ENCODE data around the gene GNG7. TPM values are rescaled to one million over a fixed set of nuclear protein-coding genes. Genes with fewer than 3 reads are reported as not detected.

Gene GNG7
- polyA plus RNA-seq, 1 of the 3 experiments (the other 2 are of a cell fraction), result 2.2 TPM

DNA sequence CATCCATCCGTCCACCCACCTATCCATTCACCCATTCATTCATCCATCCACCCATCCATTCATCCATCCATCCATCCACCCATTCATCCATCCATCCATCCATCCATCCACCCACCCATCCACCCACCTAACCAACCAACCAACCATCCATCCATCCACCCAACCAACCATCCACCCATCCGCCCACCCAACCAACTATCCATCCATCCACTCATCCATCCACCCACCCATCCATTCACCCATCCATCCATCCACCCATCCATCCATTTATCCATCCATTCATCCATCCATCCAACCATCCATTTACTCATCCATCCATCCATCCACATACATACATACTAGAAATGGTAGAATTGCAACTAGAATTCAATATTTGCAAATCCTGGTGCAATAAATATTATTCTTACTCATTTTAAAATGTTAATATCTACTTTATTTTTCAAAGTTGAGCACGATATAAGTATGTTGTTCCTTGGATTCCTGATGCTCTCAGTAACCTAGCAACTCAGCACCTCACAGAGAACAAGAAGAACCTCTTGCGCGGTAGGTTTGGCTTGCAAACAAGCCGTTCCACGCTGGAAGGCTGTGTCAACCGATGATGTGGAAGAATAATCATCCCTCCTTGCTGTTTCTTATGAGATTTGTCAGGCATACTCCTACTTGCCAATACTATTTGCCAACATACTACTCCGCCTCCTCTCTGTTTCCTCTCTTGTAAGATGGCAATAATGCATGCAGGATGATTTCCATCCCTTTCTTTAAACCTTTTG, 111.7 kb downstream of the GNG7 start:
- no peak overlapping the region for H2AFZ ChIP-seq (ENCODE audit: low read depth)
- H3K27ac ChIP-seq (ENCODE audit: low read depth in 2 of 2, low read length in 1 of 2), result no peak overlapping the region
- no peaks in the 10 kb centered on the region for H3K79me2 ChIP-seq (ENCODE audit: insufficient read depth)
- peaks cover 6% of the 10 kb centered on the region for H3F3A ChIP-seq (replicated peaks; ENCODE audit: insufficient read depth)
- WGBS (ENCODE audit: low lambda C conversion rate), result 60% methylated on average over 9 of the region's 9 CpGs
- no peak for TF ChIP-seq GABPA (IDR thresholded peaks at IDR 0.05; ENCODE audit: low read depth)
- TF ChIP-seq FOXJ3 (CRISPR knock-in tag; IDR thresholded peaks at IDR 0.05), result no peak
- TF ChIP-seq JUND (IDR thresholded peaks at IDR 0.05), result no peak
- H3K9ac ChIP-seq, result no peak overlapping the region
- no peak for DNase-seq
- CTCF ChIA-PET, result interaction anchor here (0.6 to 5.6 kb wide), 3 partner anchors 12 to 474 kb away, joined by 3 to 35 read pairs (median 20); no protein-coding TSS in a partner anchor
- no peak overlapping the region for H3K4me3 ChIP-seq (ENCODE audit: low read depth in 2 of 2, low read length in 1 of 2)
- H3K36me3 ChIP-seq (replicated peaks in 1 of 2; ENCODE audit: control insufficient read depth in 1 of 2, insufficient read depth in 2 of 2, low read length in 1 of 2), result no peaks in the 10 kb centered on the region
- H3K4me2 ChIP-seq, result no peak overlapping the region
- H3K9me3 ChIP-seq, result no peaks in the 10 kb centered on the region
- no peaks in the 10 kb centered on the region for H3K27me3 ChIP-seq (ENCODE audit: insufficient read depth)
- H3K4me1 ChIP-seq (ENCODE audit: control insufficient read depth in 1 of 2, insufficient read depth in 2 of 2, low read depth in 1 of 2, low read length in 1 of 2), result no peaks in the 10 kb centered on the region
- POLR2A ChIA-PET, result no interaction called here
- no peaks in the 10 kb centered on the region for H4K20me1 ChIP-seq (ENCODE audit: insufficient read depth)
- H3K9me2 ChIP-seq, result no peaks in the 10 kb centered on the region

DNA sequence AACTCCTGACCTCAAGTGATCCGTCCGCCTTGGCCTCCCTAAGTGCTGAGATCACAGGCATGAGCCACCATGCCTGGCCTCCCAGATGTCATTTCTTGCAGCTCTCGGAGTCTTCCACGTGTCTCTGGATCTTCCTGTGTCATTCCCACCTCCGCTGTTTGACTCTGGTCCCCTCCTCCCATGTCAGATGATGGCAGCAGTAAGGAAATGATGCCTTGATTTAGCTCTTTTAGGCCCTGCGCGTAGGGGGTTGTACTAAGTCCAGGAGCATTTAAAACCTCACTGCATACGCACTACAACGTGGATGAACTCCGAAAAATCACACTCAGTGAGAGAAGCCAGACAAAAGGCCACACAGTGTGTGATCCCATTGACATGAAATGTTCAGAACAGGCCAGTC, 113.1 kb downstream of the GNG7 start:
- Histone ChIP-seq H3K9ac (no peak overlapping the region), H3K4me3 (ENCODE audit: low read depth in 2 of 2, low read length in 1 of 2) (no peak overlapping the region), H3K27ac (ENCODE audit: low read depth in 2 of 2, low read length in 1 of 2) (no peak overlapping the region), H3K36me3 (replicated peaks in 1 of 2; ENCODE audit: control insufficient read depth in 1 of 2, insufficient read depth in 2 of 2, low read length in 1 of 2) (no peaks in the 10 kb centered on the region), H3K9me2 (no peaks in the 10 kb centered on the region), H3K9me3 (no peaks in the 10 kb centered on the region), H3F3A (replicated peaks; ENCODE audit: insufficient read depth) (peaks cover 6% of the 10 kb centered on the region), H3K27me3 (ENCODE audit: insufficient read depth) (no peaks in the 10 kb centered on the region), H3K4me2 (no peak overlapping the region), H2AFZ (ENCODE audit: low read depth) (no peak overlapping the region), H4K20me1 (ENCODE audit: insufficient read depth) (no peaks in the 10 kb centered on the region), H3K79me2 (ENCODE audit: insufficient read depth) (no peaks in the 10 kb centered on the region), H3K4me1 (ENCODE audit: control insufficient read depth in 1 of 2, insufficient read depth in 2 of 2, low read depth in 1 of 2, low read length in 1 of 2) (no peaks in the 10 kb centered on the region)
- POLR2A ChIA-PET, result no interaction called here
- TF ChIP-seq RCOR1 (IDR thresholded peaks at IDR 0.05; ENCODE audit: low read length), result no peak
- TF ChIP-seq, protein P1, sequence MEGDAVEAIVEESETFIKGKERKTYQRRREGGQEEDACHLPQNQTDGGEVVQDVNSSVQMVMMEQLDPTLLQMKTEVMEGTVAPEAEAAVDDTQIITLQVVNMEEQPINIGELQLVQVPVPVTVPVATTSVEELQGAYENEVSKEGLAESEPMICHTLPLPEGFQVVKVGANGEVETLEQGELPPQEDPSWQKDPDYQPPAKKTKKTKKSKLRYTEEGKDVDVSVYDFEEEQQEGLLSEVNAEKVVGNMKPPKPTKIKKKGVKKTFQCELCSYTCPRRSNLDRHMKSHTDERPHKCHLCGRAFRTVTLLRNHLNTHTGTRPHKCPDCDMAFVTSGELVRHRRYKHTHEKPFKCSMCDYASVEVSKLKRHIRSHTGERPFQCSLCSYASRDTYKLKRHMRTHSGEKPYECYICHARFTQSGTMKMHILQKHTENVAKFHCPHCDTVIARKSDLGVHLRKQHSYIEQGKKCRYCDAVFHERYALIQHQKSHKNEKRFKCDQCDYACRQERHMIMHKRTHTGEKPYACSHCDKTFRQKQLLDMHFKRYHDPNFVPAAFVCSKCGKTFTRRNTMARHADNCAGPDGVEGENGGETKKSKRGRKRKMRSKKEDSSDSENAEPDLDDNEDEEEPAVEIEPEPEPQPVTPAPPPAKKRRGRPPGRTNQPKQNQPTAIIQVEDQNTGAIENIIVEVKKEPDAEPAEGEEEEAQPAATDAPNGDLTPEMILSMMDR (IDR thresholded peaks at IDR 0.05), result no peak
- TF ChIP-seq ELF1 (IDR thresholded peaks at IDR 0.05), result no peak
- TF ChIP-seq, protein P2, sequence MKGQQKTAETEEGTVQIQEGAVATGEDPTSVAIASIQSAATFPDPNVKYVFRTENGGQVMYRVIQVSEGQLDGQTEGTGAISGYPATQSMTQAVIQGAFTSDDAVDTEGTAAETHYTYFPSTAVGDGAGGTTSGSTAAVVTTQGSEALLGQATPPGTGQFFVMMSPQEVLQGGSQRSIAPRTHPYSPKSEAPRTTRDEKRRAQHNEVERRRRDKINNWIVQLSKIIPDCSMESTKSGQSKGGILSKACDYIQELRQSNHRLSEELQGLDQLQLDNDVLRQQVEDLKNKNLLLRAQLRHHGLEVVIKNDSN (IDR thresholded peaks at IDR 0.05; ENCODE audit: borderline replicate concordance, low read depth), result no peak
- TF ChIP-seq, protein P3, sequence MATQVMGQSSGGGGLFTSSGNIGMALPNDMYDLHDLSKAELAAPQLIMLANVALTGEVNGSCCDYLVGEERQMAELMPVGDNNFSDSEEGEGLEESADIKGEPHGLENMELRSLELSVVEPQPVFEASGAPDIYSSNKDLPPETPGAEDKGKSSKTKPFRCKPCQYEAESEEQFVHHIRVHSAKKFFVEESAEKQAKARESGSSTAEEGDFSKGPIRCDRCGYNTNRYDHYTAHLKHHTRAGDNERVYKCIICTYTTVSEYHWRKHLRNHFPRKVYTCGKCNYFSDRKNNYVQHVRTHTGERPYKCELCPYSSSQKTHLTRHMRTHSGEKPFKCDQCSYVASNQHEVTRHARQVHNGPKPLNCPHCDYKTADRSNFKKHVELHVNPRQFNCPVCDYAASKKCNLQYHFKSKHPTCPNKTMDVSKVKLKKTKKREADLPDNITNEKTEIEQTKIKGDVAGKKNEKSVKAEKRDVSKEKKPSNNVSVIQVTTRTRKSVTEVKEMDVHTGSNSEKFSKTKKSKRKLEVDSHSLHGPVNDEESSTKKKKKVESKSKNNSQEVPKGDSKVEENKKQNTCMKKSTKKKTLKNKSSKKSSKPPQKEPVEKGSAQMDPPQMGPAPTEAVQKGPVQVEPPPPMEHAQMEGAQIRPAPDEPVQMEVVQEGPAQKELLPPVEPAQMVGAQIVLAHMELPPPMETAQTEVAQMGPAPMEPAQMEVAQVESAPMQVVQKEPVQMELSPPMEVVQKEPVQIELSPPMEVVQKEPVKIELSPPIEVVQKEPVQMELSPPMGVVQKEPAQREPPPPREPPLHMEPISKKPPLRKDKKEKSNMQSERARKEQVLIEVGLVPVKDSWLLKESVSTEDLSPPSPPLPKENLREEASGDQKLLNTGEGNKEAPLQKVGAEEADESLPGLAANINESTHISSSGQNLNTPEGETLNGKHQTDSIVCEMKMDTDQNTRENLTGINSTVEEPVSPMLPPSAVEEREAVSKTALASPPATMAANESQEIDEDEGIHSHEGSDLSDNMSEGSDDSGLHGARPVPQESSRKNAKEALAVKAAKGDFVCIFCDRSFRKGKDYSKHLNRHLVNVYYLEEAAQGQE (IDR thresholded peaks at IDR 0.05; ENCODE audit: low read depth, low read length), result no peak
- TF ChIP-seq TEAD4 (IDR thresholded peaks at IDR 0.05; ENCODE audit: borderline replicate concordance, insufficient read depth), result no peak
- 86% methylated on average over 10 of the region's 10 CpGs for WGBS (ENCODE audit: low lambda C conversion rate)
- DNase-seq, result no peak
- CTCF ChIA-PET, result interaction anchor here (3.7 kb wide), 1 partner anchor 10 kb away, joined by 20 read pairs; no protein-coding TSS in a partner anchor
